Ascending aorta (tissue), 2 donors: Measurements from ENCODE around the gene C1orf141. TPM values are rescaled to one million over a fixed set of nuclear protein-coding genes. Genes with fewer than 3 reads are reported as not detected.

Experiments used
- DNase-seq, 2 donors: peaks; one replicate each; pipeline ENCODE4 v3.0.0-alpha.2; 2019; ENCODE audit warnings: low spot score in 2 of 2
- H3K27ac ChIP-seq, 2 donors: fragments of 200-600 bp; sonication (generic); one replicate each; pipeline ENCODE4 v1.5.1; 2016 to 2017; ENCODE audit warnings: mild to moderate bottlenecking in 1 of 2
- H3K27me3 ChIP-seq: fragments of 200-600 bp; sonication (generic); one replicate; pipeline ENCODE4 v1.5.1; 2017
- H3K36me3 ChIP-seq, 2 donors: fragments of 200-600 bp; sonication (generic); one replicate each; pipeline ENCODE4 v1.5.1; 2016
- H3K4me1 ChIP-seq, 2 donors: fragments of 200-600 bp; sonication (generic); one replicate each; pipeline ENCODE4 v1.5.1; 2016 to 2017; ENCODE audit warnings: mild to moderate bottlenecking in 1 of 2
- H3K4me3 ChIP-seq, 2 donors: fragments of 200-600 bp; sonication (generic); one replicate each; pipeline ENCODE4 v1.5.1; 2016 to 2017; ENCODE audit warnings: mild to moderate bottlenecking in 1 of 2
- H3K9me3 ChIP-seq, 2 donors: fragments of 200-600 bp; sonication (generic); one replicate each; pipeline ENCODE4 v1.5.1; 2016
- intact Hi-C: fragments of 100-400 bp; cut with DNase I; formaldehyde crosslinking; loops from one replicate; pipeline ENCODE4 v1.15.1; 2023
- total RNA-seq: library from RNA; depleted of rRNA; stranded (reverse); fragments of >200 nt; gene quantifications from one replicate; pipeline ENCODE4 v1.1.0, GENCODE V29; 2016
- TF ChIP-seq, protein P1 (sequence below), 3 experiments: fragments of 200-600 bp in 2 of 3; fragments of 450-650 bp in 1 of 3; sonication (generic) in 2 of 3; IDR thresholded peaks; one replicate each; pipeline ENCODE4 v1.5.1; 2016 to 2019; ENCODE audit warnings: antibody characterized with exemption in 3 of 3, mild to moderate bottlenecking in 1 of 3, moderate library complexity in 1 of 3

C1orf141 gene
- total RNA-seq, 1 donor from 2014 or later, result not detected

DNA sequence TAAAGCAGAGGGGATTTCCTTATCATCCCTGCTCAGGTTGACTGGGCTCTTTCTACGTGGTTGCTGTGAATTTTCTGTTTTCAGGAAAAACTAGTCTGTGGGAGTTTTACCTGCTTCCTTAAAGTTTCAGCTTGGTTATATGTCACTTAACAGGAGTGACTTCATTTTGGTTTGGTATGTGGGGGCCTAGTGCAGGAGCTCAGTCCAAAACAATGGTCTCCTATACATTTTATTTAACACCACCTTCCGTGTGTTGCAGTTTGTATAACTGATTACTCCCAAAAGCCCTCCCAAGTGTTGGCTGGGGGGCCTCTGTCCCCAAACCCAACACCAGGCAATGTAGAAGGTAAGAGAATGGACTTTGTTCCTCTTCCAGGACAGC lies 36.8 kb upstream of the C1orf141 start:
- no peak for DNase-seq
- no peaks in the 10 kb centered on the region for H3K36me3 ChIP-seq
- TF ChIP-seq, protein P1, sequence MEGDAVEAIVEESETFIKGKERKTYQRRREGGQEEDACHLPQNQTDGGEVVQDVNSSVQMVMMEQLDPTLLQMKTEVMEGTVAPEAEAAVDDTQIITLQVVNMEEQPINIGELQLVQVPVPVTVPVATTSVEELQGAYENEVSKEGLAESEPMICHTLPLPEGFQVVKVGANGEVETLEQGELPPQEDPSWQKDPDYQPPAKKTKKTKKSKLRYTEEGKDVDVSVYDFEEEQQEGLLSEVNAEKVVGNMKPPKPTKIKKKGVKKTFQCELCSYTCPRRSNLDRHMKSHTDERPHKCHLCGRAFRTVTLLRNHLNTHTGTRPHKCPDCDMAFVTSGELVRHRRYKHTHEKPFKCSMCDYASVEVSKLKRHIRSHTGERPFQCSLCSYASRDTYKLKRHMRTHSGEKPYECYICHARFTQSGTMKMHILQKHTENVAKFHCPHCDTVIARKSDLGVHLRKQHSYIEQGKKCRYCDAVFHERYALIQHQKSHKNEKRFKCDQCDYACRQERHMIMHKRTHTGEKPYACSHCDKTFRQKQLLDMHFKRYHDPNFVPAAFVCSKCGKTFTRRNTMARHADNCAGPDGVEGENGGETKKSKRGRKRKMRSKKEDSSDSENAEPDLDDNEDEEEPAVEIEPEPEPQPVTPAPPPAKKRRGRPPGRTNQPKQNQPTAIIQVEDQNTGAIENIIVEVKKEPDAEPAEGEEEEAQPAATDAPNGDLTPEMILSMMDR (IDR thresholded peaks at IDR 0.05), result no peak
- no peaks in the 10 kb centered on the region for H3K27me3 ChIP-seq
- no peak overlapping the region for H3K4me3 ChIP-seq
- no peaks in the 10 kb centered on the region for H3K4me1 ChIP-seq
- intact Hi-C loops, result no loop called here
- H3K27ac ChIP-seq, result no peak overlapping the region
- no peaks in the 10 kb centered on the region for H3K9me3 ChIP-seq

DNA sequence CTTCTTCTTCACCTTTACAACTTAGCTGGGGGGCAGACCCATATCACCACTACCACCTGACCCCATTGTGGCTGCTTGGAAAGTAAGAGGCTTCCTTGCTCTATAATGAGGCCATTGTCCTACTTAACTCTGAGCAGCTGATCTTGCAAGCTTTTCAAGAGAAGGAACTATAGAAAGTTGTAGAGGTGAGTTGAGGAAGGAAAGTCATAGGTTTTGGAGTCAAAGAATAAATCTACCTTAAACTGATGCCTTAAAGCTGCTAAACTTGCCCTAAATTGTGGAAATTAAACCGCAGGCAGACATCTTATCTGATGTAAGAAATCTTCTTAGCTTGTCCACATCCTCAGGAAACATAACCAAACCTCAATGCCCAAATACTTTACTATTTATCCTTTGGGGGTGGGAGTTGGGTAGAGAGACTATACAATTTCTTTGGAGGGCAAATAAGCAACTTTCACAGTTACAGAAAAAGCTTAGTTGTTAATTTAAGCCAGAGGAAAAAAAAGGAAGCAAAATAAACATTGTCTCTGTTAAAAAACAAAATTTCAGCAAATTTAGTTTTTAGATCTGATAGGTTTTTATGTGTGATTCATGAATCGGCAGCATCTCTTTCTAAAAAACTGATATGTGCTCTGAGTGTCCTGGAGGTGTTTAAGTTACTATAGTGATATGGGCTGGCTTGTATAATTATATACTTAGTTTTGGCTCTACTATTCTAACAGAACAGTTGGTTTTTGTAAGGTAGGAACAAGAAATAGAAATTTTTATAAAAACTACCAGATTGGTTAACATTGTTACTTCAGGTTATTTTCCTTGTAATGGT lies 36.2 kb upstream of the C1orf141 start:
- H3K9me3 ChIP-seq, result no peaks in the 10 kb centered on the region
- H3K27ac ChIP-seq, result no peak overlapping the region
- H3K4me3 ChIP-seq, result no peak overlapping the region
- no peaks in the 10 kb centered on the region for H3K27me3 ChIP-seq
- no peak for DNase-seq
- no peaks in the 10 kb centered on the region for H3K36me3 ChIP-seq
- intact Hi-C loops, result no loop called here
- TF ChIP-seq, protein P1 (IDR thresholded peaks at IDR 0.05), result no peak
- no peaks in the 10 kb centered on the region for H3K4me1 ChIP-seq

DNA sequence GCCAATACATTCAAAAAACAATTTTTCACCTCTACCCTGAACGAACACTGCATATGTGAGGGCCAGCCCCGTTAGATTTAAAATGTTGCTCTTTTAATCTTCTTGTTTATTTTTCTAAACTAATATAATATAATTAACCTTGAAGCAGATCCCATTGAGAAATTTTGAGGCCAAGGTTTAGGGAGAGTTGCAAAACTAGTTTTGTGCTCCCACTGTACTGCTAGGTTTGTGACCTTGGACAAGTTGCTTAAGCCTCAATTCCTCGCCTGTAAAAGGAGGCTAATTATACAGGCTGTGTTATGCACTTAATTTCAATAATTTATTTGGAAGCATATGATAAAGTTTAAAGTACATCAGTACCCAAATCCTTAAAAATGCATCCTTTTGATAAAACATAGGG lies 35.2 kb upstream of the C1orf141 start:
- intact Hi-C loops, result no loop called here
- Histone ChIP-seq H3K9me3 (no peaks in the 10 kb centered on the region), H3K4me1 (no peaks in the 10 kb centered on the region), H3K27ac (no peak overlapping the region), H3K4me3 (no peak overlapping the region), H3K27me3 (no peaks in the 10 kb centered on the region), H3K36me3 (no peaks in the 10 kb centered on the region)
- no peak for DNase-seq
- TF ChIP-seq, protein P1 (IDR thresholded peaks at IDR 0.05), result no peak

DNA sequence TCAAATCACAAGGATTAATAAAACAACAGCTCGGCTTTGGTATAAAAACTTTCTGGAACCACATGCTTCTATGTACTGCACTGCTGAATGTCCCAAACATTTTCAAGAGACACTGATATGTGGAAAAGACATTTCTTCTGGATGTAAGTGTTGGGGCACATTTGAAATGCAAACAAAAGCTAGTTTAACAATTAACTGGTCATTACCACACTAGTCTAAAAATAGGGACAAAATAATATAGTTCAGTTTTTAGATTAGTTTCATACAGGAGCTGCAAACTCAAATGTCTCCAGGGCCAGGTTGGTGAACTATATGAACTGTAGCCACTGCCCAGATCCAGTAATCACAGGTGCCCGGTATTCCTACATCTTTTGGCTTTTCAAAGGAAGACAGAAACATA lies 34.7 kb upstream of the C1orf141 start:
- Histone ChIP-seq H3K27ac (no peak overlapping the region), H3K27me3 (no peaks in the 10 kb centered on the region), H3K4me1 (no peaks in the 10 kb centered on the region), H3K4me3 (no peak overlapping the region), H3K9me3 (no peaks in the 10 kb centered on the region), H3K36me3 (no peaks in the 10 kb centered on the region)
- DNase-seq, result no peak
- TF ChIP-seq, protein P1 (IDR thresholded peaks at IDR 0.05), result no peak
- intact Hi-C loops, result no loop called here

DNA sequence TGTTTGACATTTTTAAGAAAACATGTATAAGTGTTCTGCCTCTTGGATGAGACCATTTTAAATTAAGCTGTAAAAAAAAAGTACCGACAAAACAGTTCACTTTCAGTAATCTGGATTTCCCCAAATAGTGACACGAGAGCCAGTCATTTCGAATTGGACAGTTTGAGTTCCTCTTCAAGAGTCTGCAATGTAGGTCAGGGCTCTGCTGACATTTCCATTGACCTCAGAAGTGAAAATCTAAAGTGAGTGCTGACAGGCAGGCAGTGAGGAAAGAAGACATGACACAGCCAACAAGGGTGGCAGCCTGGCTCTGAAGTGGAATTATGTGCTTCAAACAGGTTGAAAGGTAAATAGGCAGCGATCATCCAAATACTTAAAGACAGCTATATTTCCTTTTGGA lies 31.4 kb upstream of the C1orf141 start, which contains the start of gene IL23R:
TSS of gene IL23R (plus strand) at position 259 of the 400 bp plus-strand sequence. CDS start 1,667 bp downstream, outside the sequence.
- Histone ChIP-seq H3K27ac (no peak within 1 kb of the TSS), H3K27me3 (no peaks in the 10 kb centered on the region), H3K36me3 (no peaks in the 10 kb centered on the region), H3K4me1 (no peaks in the 10 kb centered on the region), H3K4me3 (no peak within 1 kb of the TSS), H3K9me3 (no peaks in the 10 kb centered on the region)
- no peak for DNase-seq
- intact Hi-C loops, result no loop called here
- TF ChIP-seq, protein P1 (IDR thresholded peaks at IDR 0.05), result no peak
